Measurements from ENCODE around the gene TAB2. TPM values are rescaled to one million over a fixed set of nuclear protein-coding genes. Genes with fewer than 3 reads are reported as not detected.

Gene TAB2
- total RNA-seq, 1 donor from 2014 or later = 69.0 TPM

GRCh38 chr6:149397384-149397783 is 79.9 kb downstream of the TAB2 start:
- peaks cover 72% of the 10 kb centered on the region for H3K36me3 Mint-ChIP-seq (ENCODE audit: low read depth)
- intact Hi-C loops (cut with micrococcal nuclease) = no loop called here
- H3K27ac Mint-ChIP-seq = no peak overlapping the region

GRCh38 chr6:149400050-149400449 is 82.5 kb downstream of the TAB2 start, which contains the start of gene SUMO4:
TSS of gene SUMO4 (plus strand) at chr6:149400262. CDS start at chr6:149400392, 130 bp downstream.
- Mint-ChIP-seq H3K4me1 (no peaks in the 10 kb centered on the region), H3K27ac (no peak within 1 kb of the TSS), H3K27me3 (no peaks in the 10 kb centered on the region), H3K4me3 (no peak within 1 kb of the TSS), H3K36me3 (ENCODE audit: low read depth) (peaks cover 73% of the 10 kb centered on the region), H3K9me3 (no peaks in the 10 kb centered on the region)
- no peak for ATAC-seq (ENCODE audit: low read depth)
- intact Hi-C loops (cut with micrococcal nuclease) = no loop called here
- no peak for TF ChIP-seq CTCF (IDR thresholded peaks at IDR 0.05)
- ChIA-PET CTCF (no interaction called here), POLR2A (no interaction called here)
- DNase-seq = no peak

More at GRCh38 chr6:149397384-149397783, 79.9 kb downstream of the TAB2 start:
- ATAC-seq (ENCODE audit: low read depth) (no peak), DNase-seq (no peak)
- ChIA-PET POLR2A (no interaction called here), CTCF (interaction anchor here (0.8 to 1.2 kb wide), 2 partner anchors 34 to 369 kb away, joined by 3 read pairs; no protein-coding TSS in a partner anchor)
- TF ChIP-seq CTCF (IDR thresholded peaks at IDR 0.05) = no peak
- peaks cover 12% of the 10 kb centered on the region for H3K4me1 Mint-ChIP-seq
- no peak overlapping the region for H3K4me3 Mint-ChIP-seq
- H3K9me3 Mint-ChIP-seq = no peaks in the 10 kb centered on the region
- no peaks in the 10 kb centered on the region for H3K27me3 Mint-ChIP-seq

GRCh38 chr6:149403534-149403933 is 86.0 kb downstream of the TAB2 start:
- Mint-ChIP-seq H3K4me3 (no peak overlapping the region), H3K27ac (no peak overlapping the region), H3K9me3 (no peaks in the 10 kb centered on the region), H3K36me3 (ENCODE audit: low read depth) (peaks cover 71% of the 10 kb centered on the region), H3K4me1 (no peaks in the 10 kb centered on the region), H3K27me3 (no peaks in the 10 kb centered on the region)
- intact Hi-C loops (cut with micrococcal nuclease) = no loop called here
- ChIA-PET POLR2A (no interaction called here), CTCF (no interaction called here)
- DNase-seq = no peak
- TF ChIP-seq CTCF (IDR thresholded peaks at IDR 0.05) = no peak
- ATAC-seq (ENCODE audit: low read depth) = no peak

- ATAC-seq (ENCODE audit: low read depth) = no peak
- ChIA-PET POLR2A (no interaction called here), CTCF (no interaction called here)
- no peak for DNase-seq
- Mint-ChIP-seq H3K4me1 (no peaks in the 10 kb centered on the region), H3K4me3 (no peak overlapping the region), H3K27ac (no peak overlapping the region), H3K27me3 (no peaks in the 10 kb centered on the region), H3K9me3 (no peaks in the 10 kb centered on the region), H3K36me3 (ENCODE audit: low read depth) (peaks cover 71% of the 10 kb centered on the region)
- intact Hi-C loops (cut with micrococcal nuclease) = no loop called here
- no peak for TF ChIP-seq CTCF (IDR thresholded peaks at IDR 0.05)
These were observed 88.6 kb downstream of the TAB2 start for GRCh38 chr6:149405823-149406765.

- ChIA-PET CTCF (no interaction called here), POLR2A (interaction anchor here (0.6 to 1.4 kb wide), 2 partner anchors 85 to 92 kb away, joined by 3 to 14 read pairs; partner anchors contain the start of gene TAB2)
- peaks cover 12% of the 10 kb centered on the region for H3K4me1 Mint-ChIP-seq
- TF ChIP-seq CTCF (IDR thresholded peaks at IDR 0.05) = no peak
- no peaks in the 10 kb centered on the region for H3K9me3 Mint-ChIP-seq
- intact Hi-C loops (cut with micrococcal nuclease) = no loop called here
- peaks cover 51% of the 10 kb centered on the region for H3K36me3 Mint-ChIP-seq (ENCODE audit: low read depth)
- no peaks in the 10 kb centered on the region for H3K27me3 Mint-ChIP-seq
- H3K4me3 Mint-ChIP-seq = no peak overlapping the region
- DNase-seq = no peak
- ATAC-seq (ENCODE audit: low read depth) = no peak
- H3K27ac Mint-ChIP-seq = no peak overlapping the region
These were observed 92.1 kb downstream of the TAB2 start for GRCh38 chr6:149409617-149410016.
